HepG2 (cell line): Measurements from ENCODE around the gene LTB4R2. TPM values are rescaled to one million over a fixed set of nuclear protein-coding genes. Genes with fewer than 3 reads are reported as not detected.

Experiments used
- ATRX ChIP-seq: sonication (generic); formaldehyde crosslinking; IDR thresholded peaks from 2 replicates; pipeline ENCODE4 v1.4.0; 2020; ENCODE audit warnings: missing genetic modification reagents, borderline replicate concordance
- CAMTA2 ChIP-seq: sonication (generic); formaldehyde crosslinking; IDR thresholded peaks from 2 replicates; pipeline ENCODE4 v1.4.0; 2020; ENCODE audit warnings: mild to moderate bottlenecking, missing genetic modification reagents, borderline replicate concordance
- CENPBD1 ChIP-seq: sonication (generic); formaldehyde crosslinking; IDR thresholded peaks from 2 replicates; pipeline ENCODE4 v1.8.0; 2022; ENCODE audit warnings: missing genetic modification reagents, low read depth, mild to moderate bottlenecking, borderline replicate concordance
- FOXO4 ChIP-seq: sonication (generic); formaldehyde crosslinking; conservative IDR thresholded peaks from 2 replicates; pipeline ENCODE4 v1.8.1; 2023; ENCODE audit warnings: missing genetic modification reagents
- HOXA7 ChIP-seq: sonication (generic); formaldehyde crosslinking; IDR thresholded peaks from 2 replicates; pipeline ENCODE4 v1.8.1; 2022; ENCODE audit warnings: mild to moderate bottlenecking, missing genetic modification reagents, moderate library complexity
- KDM6A ChIP-seq: IDR thresholded peaks from 2 replicates; pipeline ENCODE4 v1.6.1; 2016; ENCODE audit warnings: low read depth
- KMT2B ChIP-seq: IDR thresholded peaks from 2 replicates; pipeline ENCODE4 v1.6.1; 2016; ENCODE audit warnings: missing genetic modification reagents, missing compliant biosample characterization
- MZF1 ChIP-seq: sonication (generic); formaldehyde crosslinking; IDR thresholded peaks from 2 replicates; pipeline ENCODE4 v1.8.1; 2023; ENCODE audit warnings: mild to moderate bottlenecking, missing genetic modification reagents, borderline replicate concordance
- NFYC ChIP-seq: IDR thresholded peaks from 2 replicates; pipeline ENCODE4 v1.6.1; 2016; ENCODE audit warnings: missing genetic modification reagents, missing compliant biosample characterization
- REST ChIP-seq, 2 experiments: IDR thresholded peaks; 2 replicates each; pipeline ENCODE4 v1.6.1; 2011 to 2012; ENCODE audit warnings: low read length in 2 of 2, borderline replicate concordance in 1 of 2, low read depth in 1 of 2, mild to moderate bottlenecking in 1 of 2, moderate library complexity in 1 of 2
- RXRA ChIP-seq: sonication (generic); formaldehyde crosslinking; IDR thresholded peaks from 2 replicates; pipeline ENCODE4 v1.5.1; 2020; ENCODE audit warnings: missing genetic modification reagents
- SMC3 ChIP-seq: IDR thresholded peaks from 2 replicates; pipeline ENCODE4 v1.6.1; 2011; ENCODE audit warnings: low read length, improper control_type of control experiment
- SP1 ChIP-seq, 2 experiments: fragments of 450-650 bp in 1 of 2; sonication (generic) in 1 of 2; formaldehyde crosslinking in 1 of 2; IDR thresholded peaks; 2 replicates each; pipeline versions ENCODE4 v1.4.0 to v1.6.1; 2016 to 2020; ENCODE audit warnings: missing genetic modification reagents in 1 of 2
- ZFP1 ChIP-seq: IDR thresholded peaks from 2 replicates; pipeline ENCODE4 v1.6.1; 2016
- ZFP90 ChIP-seq: sonication (generic); formaldehyde crosslinking; IDR thresholded peaks from 2 replicates; pipeline ENCODE4 v1.8.0; 2022; ENCODE audit warnings: missing genetic modification reagents, mild to moderate bottlenecking, inconsistent platforms, borderline replicate concordance
- ZMYM3 ChIP-seq: sonication (generic); formaldehyde crosslinking; IDR thresholded peaks from 2 replicates; pipeline ENCODE4 v1.5.1; 2020; ENCODE audit warnings: mild to moderate bottlenecking, missing genetic modification reagents
- ZNF44 ChIP-seq: sonication (generic); formaldehyde crosslinking; IDR thresholded peaks from 2 replicates; pipeline ENCODE4 v1.5.1; 2020; ENCODE audit warnings: mild to moderate bottlenecking, missing genetic modification reagents
- ZNF549 ChIP-seq: sonication (generic); formaldehyde crosslinking; IDR thresholded peaks from 2 replicates; pipeline ENCODE4 v1.5.0; 2020; ENCODE audit warnings: missing genetic modification reagents
- ZNF567 ChIP-seq: sonication (generic); formaldehyde crosslinking; IDR thresholded peaks from 2 replicates; pipeline ENCODE4 v1.8.1; 2023; ENCODE audit warnings: mild to moderate bottlenecking, missing genetic modification reagents, borderline replicate concordance
- polyA plus RNA-seq, 8 experiments: library from polyadenylated mRNA; depleted of rRNA in 3 of 8; stranded (reverse) in 7 of 8; unstranded in 1 of 8; fragments of >200 nt; fragmentation: Illumina TruSeq in 4 of 8; extraction: Trizol in 4 of 8; gene quantifications; 2 replicates each; pipeline versions ENCODE4 v1.2.1 to v1.2.3, GENCODE V29; 2011 to 2016; ENCODE audit warnings: low read depth in 4 of 8, missing spikeins in 1 of 8, mixed read lengths in 1 of 8; ENCODE audit not compliant: insufficient read depth in 1 of 8
- total RNA-seq, 5 experiments: library from RNA; depleted of rRNA; stranded (reverse); fragments of >200 nt; fragmentation: Illumina TruSeq; extraction: Trizol; gene quantifications; 2 replicates each; pipeline ENCODE4 v1.2.3, GENCODE V29; 2016; ENCODE audit warnings: low read depth in 1 of 5
- TF ChIP-seq, protein P1 (sequence below): sonication (generic); formaldehyde crosslinking; IDR thresholded peaks from 2 replicates; pipeline ENCODE4 v1.8.1; 2023; ENCODE audit warnings: missing genetic modification reagents, mild to moderate bottlenecking, borderline replicate concordance
- TF ChIP-seq, protein P2 (sequence below): sonication (generic); formaldehyde crosslinking; IDR thresholded peaks from 2 replicates; pipeline ENCODE4 v1.4.0; 2020; ENCODE audit warnings: missing genetic modification reagents, mild to moderate bottlenecking, borderline replicate concordance

The LTB4R2 gene
- total and polyA plus RNA-seq, 2 of the 13 experiments (the other 11 are each of a cell fraction or from before 2014, with no cell fraction given): 3.9 to 6.9 TPM

GRCh38 chr14:24270537-24271133, 39.3 kb upstream of the LTB4R2 start (continued):
- TF ChIP-seq KMT2B (CRISPR knock-in tag): no peak
- TF ChIP-seq KDM6A: peak; percentile 31; the same call in 1 of the 2 replicates
- TF ChIP-seq ZMYM3: peak; percentile 99
- 0 out of 2 replicates have a peak, but pooled peaks have one; percentile 18 for TF ChIP-seq SP1 (IDR thresholded peaks at IDR 0.05)
- no peak for TF ChIP-seq SP1 (CRISPR knock-in tag; IDR thresholded peaks at IDR 0.05)
- no peak; the same call in 1 of the 2 replicates for TF ChIP-seq NFYC (CRISPR knock-in tag)
- TF ChIP-seq HOXA7 (CRISPR knock-in tag): no peak
- no peak for TF ChIP-seq SMC3
- TF ChIP-seq CAMTA2 (CRISPR knock-in tag): no peak; the same call in 1 of the 2 replicates
- TF ChIP-seq, protein P1, sequence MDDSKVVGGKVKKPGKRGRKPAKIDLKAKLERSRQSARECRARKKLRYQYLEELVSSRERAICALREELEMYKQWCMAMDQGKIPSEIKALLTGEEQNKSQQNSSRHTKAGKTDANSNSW: 0 out of 2 replicates have a peak, but pooled peaks have one; percentile 78
- no peak for TF ChIP-seq ZFP1 (CRISPR knock-in tag)
- TF ChIP-seq ZNF567 (CRISPR knock-in tag): no peak
- TF ChIP-seq RXRA (CRISPR knock-in tag): 0 out of 2 replicates have a peak, but pooled peaks have one; percentile 51
- TF ChIP-seq, protein P2, sequence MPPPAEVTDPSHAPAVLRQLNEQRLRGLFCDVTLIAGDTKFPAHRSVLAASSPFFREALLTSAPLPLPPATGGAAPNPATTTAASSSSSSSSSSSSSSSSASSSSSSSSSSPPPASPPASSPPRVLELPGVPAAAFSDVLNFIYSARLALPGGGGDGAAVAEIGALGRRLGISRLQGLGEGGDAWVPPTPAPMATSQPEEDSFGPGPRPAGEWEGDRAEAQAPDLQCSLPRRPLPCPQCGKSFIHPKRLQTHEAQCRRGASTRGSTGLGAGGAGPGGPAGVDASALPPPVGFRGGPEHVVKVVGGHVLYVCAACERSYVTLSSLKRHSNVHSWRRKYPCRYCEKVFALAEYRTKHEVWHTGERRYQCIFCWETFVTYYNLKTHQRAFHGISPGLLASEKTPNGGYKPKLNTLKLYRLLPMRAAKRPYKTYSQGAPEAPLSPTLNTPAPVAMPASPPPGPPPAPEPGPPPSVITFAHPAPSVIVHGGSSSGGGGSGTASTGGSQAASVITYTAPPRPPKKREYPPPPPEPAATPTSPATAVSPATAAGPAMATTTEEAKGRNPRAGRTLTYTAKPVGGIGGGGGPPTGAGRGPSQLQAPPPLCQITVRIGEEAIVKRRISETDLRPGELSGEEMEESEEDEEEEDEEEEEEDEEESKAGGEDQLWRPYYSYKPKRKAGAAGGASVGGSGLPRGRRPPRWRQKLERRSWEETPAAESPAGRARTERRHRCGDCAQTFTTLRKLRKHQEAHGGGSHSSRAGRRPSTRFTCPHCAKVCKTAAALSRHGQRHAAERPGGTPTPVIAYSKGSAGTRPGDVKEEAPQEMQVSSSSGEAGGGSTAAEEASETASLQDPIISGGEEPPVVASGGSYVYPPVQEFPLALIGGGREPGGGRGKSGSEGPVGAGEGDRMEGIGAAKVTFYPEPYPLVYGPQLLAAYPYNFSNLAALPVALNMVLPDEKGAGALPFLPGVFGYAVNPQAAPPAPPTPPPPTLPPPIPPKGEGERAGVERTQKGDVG (CRISPR knock-in tag): peak; percentile 43; the same call in 1 of the 2 replicates
- TF ChIP-seq ZNF44 (CRISPR knock-in tag): peak; percentile 92
- TF ChIP-seq ZFP90: no peak
- TF ChIP-seq FOXO4: no peak
- no peak for TF ChIP-seq ATRX
- TF ChIP-seq ZNF549 (CRISPR knock-in tag): no peak
- TF ChIP-seq MZF1 (CRISPR knock-in tag): no peak
- peak; percentile 93; the same call in 1 of the 2 replicates for TF ChIP-seq CENPBD1 (CRISPR knock-in tag)
- TF ChIP-seq REST (IDR thresholded peaks at IDR 0.05; ENCODE audit: borderline replicate concordance in 1 of 2, low read depth in 1 of 2, low read length in 2 of 2): no peak
